KMS-11 (cell line): Measurements from ENCODE around the gene RPL3.

Experiments
- H2AFZ ChIP-seq: fragments of 200-600 bp; sonication (generic); 2 replicates; pipeline ENCODE4 v1.6.1; 2016; ENCODE audit warnings: antibody characterized with exemption, mixed run types, low read depth
- H3K27ac ChIP-seq: fragments of 200-600 bp; sonication (generic); 2 replicates; pipeline ENCODE4 v1.6.1; 2016; ENCODE audit warnings: mild to moderate bottlenecking, mixed run types
- H3K27me3 ChIP-seq: fragments of 200-600 bp; sonication (generic); 2 replicates; pipeline ENCODE4 v1.6.1; 2017; ENCODE audit warnings: mild to moderate bottlenecking, low read depth, mixed run types, moderate library complexity; ENCODE audit not compliant: insufficient read depth
- H3K36me3 ChIP-seq: fragments of 200-600 bp; sonication (generic); 2 replicates; pipeline ENCODE4 v1.6.1; 2017; ENCODE audit warnings: mild to moderate bottlenecking, mixed run types; ENCODE audit not compliant: insufficient read depth
- H3K4me1 ChIP-seq: fragments of 200-600 bp; sonication (generic); 2 replicates; pipeline ENCODE4 v1.6.1; 2016; ENCODE audit warnings: mild to moderate bottlenecking, low read depth, mixed run types; ENCODE audit not compliant: poor library complexity, severe bottlenecking
- H3K4me2 ChIP-seq: fragments of 200-600 bp; sonication (generic); 2 replicates; pipeline ENCODE4 v1.7.0; 2016; ENCODE audit warnings: mild to moderate bottlenecking, mixed run types
- H3K4me3 ChIP-seq: fragments of 200-600 bp; sonication (generic); IDR thresholded peaks from 2 replicates; pipeline ENCODE4 v1.6.1; 2017; ENCODE audit warnings: low read depth, low read length, mixed read lengths; ENCODE audit not compliant: insufficient read depth
- H3K79me2 ChIP-seq: fragments of 200-600 bp; sonication (generic); 2 replicates; pipeline ENCODE4 v1.6.1; 2016; ENCODE audit warnings: low read depth, mixed run types; ENCODE audit not compliant: insufficient read depth
- H3K9ac ChIP-seq: fragments of 200-600 bp; sonication (generic); 2 replicates; pipeline ENCODE4 v1.6.1; 2016; ENCODE audit warnings: mild to moderate bottlenecking, mixed run types
- H4K20me1 ChIP-seq: fragments of 200-600 bp; sonication (generic); 2 replicates; pipeline ENCODE4 v1.6.1; 2016; ENCODE audit warnings: mild to moderate bottlenecking, mixed run types; ENCODE audit not compliant: insufficient read depth
- TF ChIP-seq, protein P1 (sequence below): fragments of 200-600 bp; sonication (generic); conservative IDR thresholded peaks from 2 replicates; pipeline ENCODE4 v1.6.1; 2017; ENCODE audit warnings: low read depth, mild to moderate bottlenecking, antibody characterized with exemption, low read length, moderate library complexity, mixed read lengths

RPL3 gene

DNA sequence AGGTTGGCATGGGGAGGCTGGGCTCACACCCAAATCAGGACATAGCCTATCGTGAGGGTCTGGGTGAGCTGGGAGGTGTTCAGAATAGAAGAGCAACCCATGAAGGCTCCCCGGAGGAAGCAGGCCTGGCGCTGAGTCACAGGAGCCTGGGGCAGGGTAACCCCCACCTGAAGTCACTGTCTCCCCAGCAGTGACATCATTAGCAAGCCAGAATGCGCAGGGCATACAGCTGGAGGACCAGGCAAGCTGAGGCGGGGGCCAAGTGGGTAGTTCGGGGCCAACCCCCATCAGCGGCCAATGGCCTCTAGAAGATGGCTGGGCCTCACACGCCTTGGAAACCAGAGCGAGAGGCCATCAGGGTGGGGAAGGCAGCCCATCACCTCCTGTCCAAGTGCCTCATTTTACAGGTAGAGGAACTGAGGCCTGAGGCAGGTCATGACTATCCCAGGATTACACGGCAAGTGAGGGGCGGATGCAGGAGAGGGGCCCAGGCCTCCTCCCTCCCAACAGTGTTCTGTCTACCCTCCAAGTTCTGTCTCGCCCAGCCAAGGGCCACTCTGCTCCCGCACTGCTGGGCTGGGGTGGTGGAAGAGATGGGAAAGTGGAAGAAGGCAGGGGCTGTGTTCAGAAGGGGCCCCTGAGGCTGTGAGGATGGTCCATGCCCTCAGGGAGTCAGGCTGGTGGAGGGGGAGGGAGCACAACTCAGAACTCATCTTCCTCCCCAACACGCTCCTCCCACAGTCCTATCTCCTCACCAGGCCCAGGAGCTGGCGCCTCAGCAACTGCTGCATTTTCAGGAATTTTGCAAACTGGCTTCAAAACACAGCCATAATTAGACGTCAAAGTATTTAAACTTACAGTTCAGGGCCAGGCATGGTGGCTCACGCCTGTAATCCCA, 24.6 kb downstream of the RPL3 start:
- Histone ChIP-seq H2AFZ (no peak overlapping the region), H3K27me3 (peaks cover 63% of the 10 kb centered on the region), H3K9ac (no peak overlapping the region), H3K4me2 (no peak overlapping the region), H3K79me2 (no peaks in the 10 kb centered on the region), H3K4me3 (no peak overlapping the region), H4K20me1 (no peaks in the 10 kb centered on the region), H3K36me3 (no peaks in the 10 kb centered on the region), H3K4me1 (peaks cover 5% of the 10 kb centered on the region), H3K27ac (no peak overlapping the region)
- TF ChIP-seq, protein P1, sequence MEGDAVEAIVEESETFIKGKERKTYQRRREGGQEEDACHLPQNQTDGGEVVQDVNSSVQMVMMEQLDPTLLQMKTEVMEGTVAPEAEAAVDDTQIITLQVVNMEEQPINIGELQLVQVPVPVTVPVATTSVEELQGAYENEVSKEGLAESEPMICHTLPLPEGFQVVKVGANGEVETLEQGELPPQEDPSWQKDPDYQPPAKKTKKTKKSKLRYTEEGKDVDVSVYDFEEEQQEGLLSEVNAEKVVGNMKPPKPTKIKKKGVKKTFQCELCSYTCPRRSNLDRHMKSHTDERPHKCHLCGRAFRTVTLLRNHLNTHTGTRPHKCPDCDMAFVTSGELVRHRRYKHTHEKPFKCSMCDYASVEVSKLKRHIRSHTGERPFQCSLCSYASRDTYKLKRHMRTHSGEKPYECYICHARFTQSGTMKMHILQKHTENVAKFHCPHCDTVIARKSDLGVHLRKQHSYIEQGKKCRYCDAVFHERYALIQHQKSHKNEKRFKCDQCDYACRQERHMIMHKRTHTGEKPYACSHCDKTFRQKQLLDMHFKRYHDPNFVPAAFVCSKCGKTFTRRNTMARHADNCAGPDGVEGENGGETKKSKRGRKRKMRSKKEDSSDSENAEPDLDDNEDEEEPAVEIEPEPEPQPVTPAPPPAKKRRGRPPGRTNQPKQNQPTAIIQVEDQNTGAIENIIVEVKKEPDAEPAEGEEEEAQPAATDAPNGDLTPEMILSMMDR: no peak

DNA sequence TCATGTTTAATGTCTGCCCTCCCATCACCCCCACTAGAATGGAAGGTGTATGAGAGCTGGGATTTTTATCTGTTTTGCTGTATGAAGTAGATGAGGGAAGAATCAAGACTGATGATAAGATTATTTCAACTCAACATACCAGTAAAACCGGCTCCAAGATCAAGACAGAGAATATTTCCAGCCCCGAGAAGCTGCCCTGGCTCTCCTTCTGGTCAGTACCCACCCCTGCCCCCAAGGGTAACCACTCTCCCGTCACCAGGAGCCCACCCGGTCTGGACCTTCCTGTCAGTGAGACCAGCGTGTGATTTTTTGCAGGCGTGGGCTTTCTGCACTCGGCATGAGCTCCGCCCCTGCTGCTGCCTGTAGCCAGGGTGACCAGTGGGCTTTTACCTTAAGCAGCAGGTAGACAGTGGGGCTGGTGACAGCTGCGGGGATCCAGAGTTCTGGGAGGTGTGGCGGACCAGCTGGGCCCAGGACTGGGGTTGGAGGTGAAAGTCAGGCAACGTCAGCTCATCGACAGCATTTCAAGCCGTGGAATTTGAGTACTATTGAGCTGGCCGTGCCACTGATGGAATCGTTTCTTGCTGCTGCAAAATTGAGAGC, 25.6 kb downstream of the RPL3 start:
- Histone ChIP-seq H3K4me2 (no peak overlapping the region), H2AFZ (no peak overlapping the region), H3K4me1 (peaks cover 5% of the 10 kb centered on the region)

DNA sequence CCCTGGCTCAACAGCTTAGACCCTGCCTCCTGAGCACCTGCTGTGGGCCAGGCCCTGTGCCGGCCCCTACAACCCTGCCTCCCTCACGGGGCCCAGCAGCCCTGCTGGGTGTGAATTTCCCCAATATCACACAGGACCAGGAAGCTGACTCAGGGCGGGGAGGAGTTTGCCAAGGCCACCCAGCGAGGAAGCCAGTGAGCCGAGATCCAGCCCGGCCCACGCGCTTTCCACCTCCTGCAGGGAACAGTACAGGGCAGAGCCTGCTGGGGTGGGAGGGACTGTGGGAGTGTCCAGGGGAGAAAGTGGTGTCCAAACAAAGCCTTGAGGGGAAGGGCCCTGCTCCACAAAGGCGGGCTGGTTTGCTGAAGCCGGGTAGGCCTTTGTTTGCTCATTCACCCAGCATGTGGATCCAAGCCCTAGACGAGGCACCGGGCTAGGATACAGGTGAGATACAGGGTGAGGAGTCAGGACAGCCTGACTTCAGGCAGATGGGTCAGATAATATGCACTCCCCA, 26.8 kb downstream of the RPL3 start:
- no peak overlapping the region for H3K9ac ChIP-seq

More for the DNA sequence above, 25.6 kb downstream of the RPL3 start:
- Histone ChIP-seq H3K36me3 (no peaks in the 10 kb centered on the region), H3K79me2 (no peaks in the 10 kb centered on the region), H3K27ac (no peak overlapping the region), H3K9ac (no peak overlapping the region), H4K20me1 (no peaks in the 10 kb centered on the region), H3K4me3 (no peak overlapping the region), H3K27me3 (peaks cover 68% of the 10 kb centered on the region)
- TF ChIP-seq, protein P1: no peak

DNA sequence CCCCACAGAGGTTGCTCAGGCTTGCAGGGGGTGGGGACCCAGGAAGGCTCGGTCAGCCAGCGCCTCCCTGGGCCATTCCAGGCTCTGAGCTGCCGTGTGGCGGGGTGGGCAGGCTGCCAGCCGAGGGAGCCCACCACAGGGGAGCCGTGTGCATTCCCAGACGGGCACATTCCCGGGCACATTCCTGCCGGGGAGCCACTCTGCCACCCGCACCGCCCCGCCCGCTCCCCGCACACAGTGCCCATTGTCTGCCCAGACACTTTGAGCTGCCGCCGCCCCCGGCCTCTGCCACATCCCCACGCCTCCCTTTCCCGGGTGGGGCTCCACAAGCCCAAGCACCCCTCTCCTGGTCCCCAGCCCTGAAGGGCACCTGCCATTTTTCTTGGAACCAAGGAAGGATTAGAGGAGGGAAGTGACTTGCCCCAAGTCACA, 27.4 kb downstream of the RPL3 start:
- H3K9ac ChIP-seq: no peak overlapping the region
- no peaks in the 10 kb centered on the region for H3K4me1 ChIP-seq
- TF ChIP-seq, protein P1: no peak
- H3K4me3 ChIP-seq: no peak overlapping the region
- H3K79me2 ChIP-seq: no peaks in the 10 kb centered on the region
- H2AFZ ChIP-seq: no peak overlapping the region
- H3K36me3 ChIP-seq: no peaks in the 10 kb centered on the region
- H3K27me3 ChIP-seq: peaks cover 70% of the 10 kb centered on the region
- H3K4me2 ChIP-seq: no peak overlapping the region
- H3K27ac ChIP-seq: no peak overlapping the region
- H4K20me1 ChIP-seq: no peaks in the 10 kb centered on the region

More for the DNA sequence above, 26.8 kb downstream of the RPL3 start:
- Histone ChIP-seq H3K4me1 (peaks cover under 1% of the 10 kb centered on the region), H3K4me2 (no peak overlapping the region), H3K36me3 (no peaks in the 10 kb centered on the region), H3K27me3 (peaks cover 65% of the 10 kb centered on the region), H4K20me1 (no peaks in the 10 kb centered on the region), H2AFZ (no peak overlapping the region), H3K79me2 (no peaks in the 10 kb centered on the region), H3K4me3 (no peak overlapping the region), H3K27ac (no peak overlapping the region)
- TF ChIP-seq, protein P1: no peak
